HepG2 (cell line): ENCODE measurements around the gene CAPZA2. TPM values are rescaled to one million over a fixed set of nuclear protein-coding genes. Genes with fewer than 3 reads are reported as not detected.
A peak's percentile ranks its signal among the peaks of the same experiment; 100 is the strongest.

Experiments
- BHLHE40 ChIP-seq: IDR thresholded peaks from 2 replicates; pipeline ENCODE4 v1.6.1; 2011; ENCODE audit warnings: low read length, improper control_type of control experiment
- CHD2 ChIP-seq: IDR thresholded peaks from 2 replicates; pipeline ENCODE4 v1.6.1; 2011; ENCODE audit warnings: low read depth, low read length, improper control_type of control experiment
- DMAP1 ChIP-seq: IDR thresholded peaks from 2 replicates; pipeline ENCODE4 v1.6.1; 2016
- ESRRA ChIP-seq: sonication (generic); formaldehyde crosslinking; IDR thresholded peaks from 2 replicates; pipeline ENCODE4 v1.5.1; 2020; ENCODE audit warnings: mild to moderate bottlenecking, low read depth, missing genetic modification reagents
- HNRNPLL ChIP-seq: fragments of 200-400 bp; formaldehyde crosslinking; IDR thresholded peaks from 2 replicates; pipeline ENCODE4 v1.6.1; 2017; ENCODE audit warnings: mild to moderate bottlenecking, low read depth, low read length; ENCODE audit not compliant: poor library complexity, severe bottlenecking
- KDM2A ChIP-seq: sonication (generic); formaldehyde crosslinking; IDR thresholded peaks from 2 replicates; pipeline ENCODE4 v1.4.0; 2020; ENCODE audit warnings: low read depth, missing genetic modification reagents, borderline replicate concordance
- MEF2D ChIP-seq: sonication (generic); formaldehyde crosslinking; IDR thresholded peaks from 2 replicates; pipeline ENCODE4 v1.5.1; 2020; ENCODE audit warnings: mild to moderate bottlenecking, missing genetic modification reagents
- MLLT10 ChIP-seq: sonication (generic); formaldehyde crosslinking; IDR thresholded peaks from 2 replicates; pipeline ENCODE4 v1.4.0; 2020; ENCODE audit warnings: missing genetic modification reagents
- RFX5 ChIP-seq: IDR thresholded peaks from 2 replicates; pipeline ENCODE4 v1.6.1; 2011; ENCODE audit warnings: low read depth, low read length, improper control_type of control experiment
- SMARCE1 ChIP-seq: fragments of 450-650 bp; IDR thresholded peaks from 2 replicates; pipeline ENCODE4 v1.6.1; 2017; ENCODE audit warnings: borderline replicate concordance
- SMC3 ChIP-seq: IDR thresholded peaks from 2 replicates; pipeline ENCODE4 v1.6.1; 2011; ENCODE audit warnings: low read length, improper control_type of control experiment
- ZNF282 ChIP-seq: fragments of 450-650 bp; IDR thresholded peaks from 2 replicates; pipeline ENCODE4 v1.6.1; 2018; ENCODE audit not compliant: partially characterized antibody
- ZNF430 ChIP-seq: sonication (generic); formaldehyde crosslinking; IDR thresholded peaks from 2 replicates; pipeline ENCODE4 v1.9.0; 2021; ENCODE audit warnings: mild to moderate bottlenecking, missing genetic modification reagents
- ZNF547 ChIP-seq: sonication (generic); formaldehyde crosslinking; IDR thresholded peaks from 2 replicates; pipeline ENCODE4 v1.5.1; 2020; ENCODE audit warnings: mild to moderate bottlenecking, missing genetic modification reagents
- ZNF577 ChIP-seq: sonication (generic); formaldehyde crosslinking; IDR thresholded peaks from 2 replicates; pipeline ENCODE4 v1.4.0; 2020; ENCODE audit warnings: mild to moderate bottlenecking, low read depth, missing genetic modification reagents, borderline replicate concordance
- ZNF891 ChIP-seq: sonication (generic); formaldehyde crosslinking; IDR thresholded peaks from 2 replicates; pipeline ENCODE4 v1.5.0; 2020; ENCODE audit warnings: mild to moderate bottlenecking, missing genetic modification reagents
- polyA plus RNA-seq, 8 experiments: library from polyadenylated mRNA; depleted of rRNA in 3 of 8; stranded (reverse) in 7 of 8; unstranded in 1 of 8; fragments of >200 nt; fragmentation: Illumina TruSeq in 4 of 8; extraction: Trizol in 4 of 8; gene quantifications; 2 replicates each; pipeline versions ENCODE4 v1.2.1 to v1.2.3, GENCODE V29; 2011 to 2016; ENCODE audit warnings: low read depth in 4 of 8, missing spikeins in 1 of 8, mixed read lengths in 1 of 8; ENCODE audit not compliant: insufficient read depth in 1 of 8
- total RNA-seq, 5 experiments: library from RNA; depleted of rRNA; stranded (reverse); fragments of >200 nt; fragmentation: Illumina TruSeq; extraction: Trizol; gene quantifications; 2 replicates each; pipeline ENCODE4 v1.2.3, GENCODE V29; 2016; ENCODE audit warnings: low read depth in 1 of 5
- TF ChIP-seq, protein P1 (sequence below), 2 experiments: fragments of 450-650 bp in 1 of 2; sonication (generic) in 1 of 2; formaldehyde crosslinking; IDR thresholded peaks; 2 replicates each; pipeline versions ENCODE4 v1.5.0 to v1.8.0; 2020 to 2022; ENCODE audit warnings: mild to moderate bottlenecking in 1 of 2, missing genetic modification reagents in 1 of 2
- TF ChIP-seq, protein P2 (sequence below): IDR thresholded peaks from 2 replicates; pipeline ENCODE4 v1.6.1; 2016; ENCODE audit warnings: missing biosample characterization, missing genetic modification reagents, low read depth
- TF ChIP-seq, protein P3 (sequence below): sonication (generic); formaldehyde crosslinking; IDR thresholded peaks from 2 replicates; pipeline ENCODE4 v1.8.1; 2023; ENCODE audit warnings: mild to moderate bottlenecking, missing genetic modification reagents
- TF ChIP-seq, protein P4 (sequence below): sonication (generic); formaldehyde crosslinking; IDR thresholded peaks from 2 replicates; pipeline ENCODE4 v1.4.0; 2020; ENCODE audit warnings: missing genetic modification reagents, borderline replicate concordance

Gene CAPZA2
- total and polyA plus RNA-seq, 2 of the 13 experiments (the other 11 are each of a cell fraction or from before 2014, with no cell fraction given) = 38.4 to 199 TPM

DNA sequence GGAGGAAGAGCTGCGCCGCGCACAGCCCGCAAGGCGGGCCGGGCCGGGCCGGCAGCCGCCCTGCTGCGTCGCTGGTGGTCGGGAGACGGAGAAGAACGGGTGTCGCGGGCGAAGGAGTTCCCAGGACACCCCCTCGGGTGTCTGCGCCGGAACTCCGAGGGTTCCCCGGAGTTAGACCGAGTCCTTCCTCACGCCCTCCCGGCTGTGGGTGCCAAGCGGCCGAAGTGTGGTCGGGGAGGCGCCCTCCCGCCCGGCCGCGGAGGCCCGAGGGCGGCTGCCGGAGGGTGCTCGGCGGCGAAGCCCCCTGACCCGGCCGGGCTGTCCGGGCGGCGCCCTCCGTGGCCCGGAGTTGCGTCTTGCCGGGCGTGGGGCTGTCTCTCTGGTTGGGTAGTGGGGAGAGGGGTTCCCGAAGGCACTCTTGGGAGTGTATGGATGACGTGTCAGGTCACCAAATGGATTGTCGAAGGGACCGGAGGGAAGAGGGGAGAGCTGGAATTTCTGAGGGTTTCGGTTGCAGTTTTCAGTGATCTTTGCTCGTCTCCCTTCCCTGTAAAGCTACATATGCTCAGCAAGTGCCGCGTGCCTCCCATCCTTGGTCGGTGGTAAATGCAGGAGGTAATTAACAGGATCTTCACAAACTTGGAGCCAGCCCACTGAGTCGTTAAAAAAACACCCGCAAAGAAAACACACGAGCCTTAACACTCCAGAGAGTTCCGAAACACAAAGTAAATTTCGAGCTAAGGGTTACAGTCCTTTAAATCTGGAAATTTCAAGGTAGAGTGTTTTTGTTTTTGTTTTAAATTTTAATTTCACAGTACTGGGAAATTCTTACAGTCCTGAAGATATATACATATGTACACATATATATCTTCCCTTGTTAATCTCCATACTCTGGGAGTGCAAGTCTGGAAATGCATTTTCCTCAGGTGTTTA lies 91.8 kb downstream of the CAPZA2 start (continued):
- TF ChIP-seq, protein P1, sequence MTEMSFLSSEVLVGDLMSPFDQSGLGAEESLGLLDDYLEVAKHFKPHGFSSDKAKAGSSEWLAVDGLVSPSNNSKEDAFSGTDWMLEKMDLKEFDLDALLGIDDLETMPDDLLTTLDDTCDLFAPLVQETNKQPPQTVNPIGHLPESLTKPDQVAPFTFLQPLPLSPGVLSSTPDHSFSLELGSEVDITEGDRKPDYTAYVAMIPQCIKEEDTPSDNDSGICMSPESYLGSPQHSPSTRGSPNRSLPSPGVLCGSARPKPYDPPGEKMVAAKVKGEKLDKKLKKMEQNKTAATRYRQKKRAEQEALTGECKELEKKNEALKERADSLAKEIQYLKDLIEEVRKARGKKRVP (CRISPR knock-in tag; IDR thresholded peaks at IDR 0.05) = peak in 1 of 2 experiments; percentile 17; a peak in 1 of 4 replicates
- TF ChIP-seq MEF2D (CRISPR knock-in tag) = no peak
- TF ChIP-seq SMC3 = no peak
- TF ChIP-seq DMAP1 (CRISPR knock-in tag) = peak; percentile 69
- TF ChIP-seq ZNF282 = no peak
- no peak for TF ChIP-seq BHLHE40
- TF ChIP-seq, protein P2, sequence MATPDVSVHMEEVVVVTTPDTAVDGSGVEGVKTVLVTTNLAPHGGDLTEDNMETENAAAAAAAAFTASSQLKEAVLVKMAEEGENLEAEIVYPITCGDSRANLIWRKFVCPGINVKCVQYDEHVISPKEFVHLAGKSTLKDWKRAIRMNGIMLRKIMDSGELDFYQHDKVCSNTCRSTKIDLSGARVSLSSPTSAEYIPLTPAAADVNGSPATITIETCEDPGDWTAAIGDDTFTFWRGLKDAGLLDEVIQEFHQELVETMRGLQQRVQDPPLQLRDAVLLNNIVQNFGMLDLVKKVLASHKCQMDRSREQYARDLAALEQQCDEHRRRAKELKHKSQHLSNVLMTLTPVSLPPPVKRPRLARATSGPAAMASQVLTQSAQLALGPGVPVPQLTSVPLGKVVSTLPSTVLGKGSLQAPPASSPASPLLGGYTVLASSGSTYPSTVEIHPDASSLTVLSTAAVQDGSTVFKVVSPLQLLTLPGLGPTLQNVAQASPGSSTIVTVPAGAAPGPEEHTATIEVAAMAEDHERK (CRISPR knock-in tag) = no peak
- TF ChIP-seq, protein P3, sequence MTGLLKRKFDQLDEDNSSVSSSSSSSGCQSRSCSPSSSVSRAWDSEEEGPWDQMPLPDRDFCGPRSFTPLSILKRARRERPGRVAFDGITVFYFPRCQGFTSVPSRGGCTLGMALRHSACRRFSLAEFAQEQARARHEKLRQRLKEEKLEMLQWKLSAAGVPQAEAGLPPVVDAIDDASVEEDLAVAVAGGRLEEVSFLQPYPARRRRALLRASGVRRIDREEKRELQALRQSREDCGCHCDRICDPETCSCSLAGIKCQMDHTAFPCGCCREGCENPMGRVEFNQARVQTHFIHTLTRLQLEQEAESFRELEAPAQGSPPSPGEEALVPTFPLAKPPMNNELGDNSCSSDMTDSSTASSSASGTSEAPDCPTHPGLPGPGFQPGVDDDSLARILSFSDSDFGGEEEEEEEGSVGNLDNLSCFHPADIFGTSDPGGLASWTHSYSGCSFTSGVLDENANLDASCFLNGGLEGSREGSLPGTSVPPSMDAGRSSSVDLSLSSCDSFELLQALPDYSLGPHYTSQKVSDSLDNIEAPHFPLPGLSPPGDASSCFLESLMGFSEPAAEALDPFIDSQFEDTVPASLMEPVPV (CRISPR knock-in tag) = 0 out of 2 replicates have a peak, but pooled peaks have one; percentile 35
- TF ChIP-seq ZNF430 (CRISPR knock-in tag) = no peak
- TF ChIP-seq MLLT10 (CRISPR knock-in tag) = no peak
- no peak for TF ChIP-seq RFX5
- peak; percentile 29 for TF ChIP-seq HNRNPLL
- TF ChIP-seq ZNF547 (CRISPR knock-in tag) = no peak
- no peak for TF ChIP-seq ZNF891
- TF ChIP-seq SMARCE1 = no peak
- no peak for TF ChIP-seq ZNF577
- no peak for TF ChIP-seq CHD2
- TF ChIP-seq, protein P4, sequence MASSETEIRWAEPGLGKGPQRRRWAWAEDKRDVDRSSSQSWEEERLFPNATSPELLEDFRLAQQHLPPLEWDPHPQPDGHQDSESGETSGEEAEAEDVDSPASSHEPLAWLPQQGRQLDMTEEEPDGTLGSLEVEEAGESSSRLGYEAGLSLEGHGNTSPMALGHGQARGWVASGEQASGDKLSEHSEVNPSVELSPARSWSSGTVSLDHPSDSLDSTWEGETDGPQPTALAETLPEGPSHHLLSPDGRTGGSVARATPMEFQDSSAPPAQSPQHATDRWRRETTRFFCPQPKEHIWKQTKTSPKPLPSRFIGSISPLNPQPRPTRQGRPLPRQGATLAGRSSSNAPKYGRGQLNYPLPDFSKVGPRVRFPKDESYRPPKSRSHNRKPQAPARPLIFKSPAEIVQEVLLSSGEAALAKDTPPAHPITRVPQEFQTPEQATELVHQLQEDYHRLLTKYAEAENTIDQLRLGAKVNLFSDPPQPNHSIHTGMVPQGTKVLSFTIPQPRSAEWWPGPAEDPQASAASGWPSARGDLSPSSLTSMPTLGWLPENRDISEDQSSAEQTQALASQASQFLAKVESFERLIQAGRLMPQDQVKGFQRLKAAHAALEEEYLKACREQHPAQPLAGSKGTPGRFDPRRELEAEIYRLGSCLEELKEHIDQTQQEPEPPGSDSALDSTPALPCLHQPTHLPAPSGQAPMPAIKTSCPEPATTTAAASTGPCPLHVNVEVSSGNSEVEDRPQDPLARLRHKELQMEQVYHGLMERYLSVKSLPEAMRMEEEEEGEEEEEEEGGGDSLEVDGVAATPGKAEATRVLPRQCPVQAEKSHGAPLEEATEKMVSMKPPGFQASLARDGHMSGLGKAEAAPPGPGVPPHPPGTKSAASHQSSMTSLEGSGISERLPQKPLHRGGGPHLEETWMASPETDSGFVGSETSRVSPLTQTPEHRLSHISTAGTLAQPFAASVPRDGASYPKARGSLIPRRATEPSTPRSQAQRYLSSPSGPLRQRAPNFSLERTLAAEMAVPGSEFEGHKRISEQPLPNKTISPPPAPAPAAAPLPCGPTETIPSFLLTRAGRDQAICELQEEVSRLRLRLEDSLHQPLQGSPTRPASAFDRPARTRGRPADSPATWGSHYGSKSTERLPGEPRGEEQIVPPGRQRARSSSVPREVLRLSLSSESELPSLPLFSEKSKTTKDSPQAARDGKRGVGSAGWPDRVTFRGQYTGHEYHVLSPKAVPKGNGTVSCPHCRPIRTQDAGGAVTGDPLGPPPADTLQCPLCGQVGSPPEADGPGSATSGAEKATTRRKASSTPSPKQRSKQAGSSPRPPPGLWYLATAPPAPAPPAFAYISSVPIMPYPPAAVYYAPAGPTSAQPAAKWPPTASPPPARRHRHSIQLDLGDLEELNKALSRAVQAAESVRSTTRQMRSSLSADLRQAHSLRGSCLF = no peak
- TF ChIP-seq KDM2A (CRISPR knock-in tag) = peak; percentile 45; the same call in 1 of the 2 replicates
- 0 out of 2 replicates have a peak, but pooled peaks have one; percentile 48 for TF ChIP-seq ESRRA (CRISPR knock-in tag)
